NCI-H510A treated with DMSO at 0.1 percent for 48 hours (cell line): ENCODE results near the gene TERT.

Experiments used
- DNase-seq: peaks from one replicate; lab custom pipeline; 2025; lab: John Stamatoyannopoulos, UW

TERT gene

GRCh38 chr5:1219098-1219767, 75.6 kb downstream of the TERT start:
- no peak for DNase-seq

GRCh38 chr5:1218351-1219080, 76.4 kb downstream of the TERT start:
- DNase-seq, result no peak

DNA sequence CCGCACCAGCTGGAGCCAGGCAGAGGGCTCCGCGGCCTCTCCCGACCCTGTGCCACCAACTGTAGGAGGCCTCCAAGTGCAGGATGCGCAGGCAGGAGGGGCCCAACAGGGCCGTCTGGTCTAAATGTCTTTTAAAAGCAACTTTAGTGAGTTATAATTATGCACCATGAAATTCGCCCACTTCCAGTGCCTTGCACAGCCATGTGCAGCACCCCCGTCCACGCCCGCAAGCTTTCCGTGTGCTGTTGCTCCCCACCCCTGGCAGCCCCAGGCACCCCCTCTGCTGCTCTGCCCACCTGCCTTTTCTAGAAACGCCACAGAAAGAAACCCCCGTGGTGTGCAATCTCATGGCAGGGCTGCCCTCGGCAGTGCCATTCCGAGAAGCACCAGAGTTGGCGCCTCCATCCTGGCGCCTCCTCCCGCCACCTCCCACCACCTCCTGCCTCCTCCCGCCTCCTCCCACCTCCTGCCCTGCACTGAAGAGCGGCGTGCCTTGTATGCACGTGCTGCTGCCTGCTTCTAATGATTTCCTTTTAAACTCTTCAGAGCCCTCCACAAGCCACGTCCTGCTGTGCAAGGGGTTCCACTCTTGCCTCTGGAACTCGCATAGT, 77.2 kb downstream of the TERT start:
- DNase-seq, result peak; percentile 70

DNA sequence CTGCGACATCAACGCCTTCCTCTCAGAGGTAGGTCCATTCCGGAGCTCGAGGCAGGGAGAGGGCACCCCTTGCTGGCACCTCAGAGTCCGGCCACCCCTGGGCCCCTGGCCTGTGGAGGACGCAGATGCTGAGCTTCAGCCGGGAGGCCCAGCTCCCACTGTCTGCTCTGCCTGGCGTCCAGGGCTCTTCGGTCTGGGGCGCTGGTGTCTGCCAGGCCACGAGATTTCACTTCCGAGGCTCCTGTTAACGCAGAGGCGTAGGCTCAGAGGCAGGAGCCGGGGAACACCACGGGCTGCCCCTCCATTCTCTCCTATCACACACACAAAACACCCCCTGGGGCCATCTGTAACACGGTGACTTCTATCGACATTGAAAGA, 78.0 kb downstream of the TERT start:
- no peak for DNase-seq

DNA sequence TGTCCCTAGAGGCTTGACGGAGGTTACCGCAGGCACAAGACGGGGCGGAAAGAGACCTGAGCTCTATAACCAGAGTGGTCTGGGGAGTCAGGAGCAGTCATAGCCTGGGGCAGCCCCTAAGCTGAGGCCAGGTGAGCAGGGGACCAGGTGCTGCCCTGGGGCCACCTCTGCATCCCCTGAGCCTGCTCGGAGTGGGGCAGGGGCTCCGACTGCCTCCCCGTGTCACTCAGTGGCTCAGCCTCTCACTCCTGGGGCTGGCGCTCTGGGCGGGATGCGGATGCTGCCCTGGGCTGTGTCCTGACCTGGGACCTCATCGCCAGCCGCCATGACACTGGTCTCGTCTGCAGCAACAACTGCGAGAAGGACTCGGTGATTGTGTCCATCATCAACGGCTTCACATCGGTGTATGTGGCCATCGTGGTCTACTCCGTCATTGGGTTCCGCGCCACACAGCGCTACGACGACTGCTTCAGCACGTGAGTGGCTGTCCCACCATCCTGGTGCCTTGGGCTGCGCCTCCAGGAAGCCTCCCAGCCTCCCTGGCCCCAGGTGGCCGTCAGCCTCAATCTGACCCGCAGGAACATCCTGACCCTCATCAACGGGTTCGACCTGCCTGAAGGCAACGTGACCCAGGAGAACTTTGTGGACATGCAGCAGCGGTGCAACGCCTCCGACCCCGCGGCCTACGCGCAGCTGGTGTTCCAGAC, 78.5 kb downstream of the TERT start:
- DNase-seq, result no peak

DNA sequence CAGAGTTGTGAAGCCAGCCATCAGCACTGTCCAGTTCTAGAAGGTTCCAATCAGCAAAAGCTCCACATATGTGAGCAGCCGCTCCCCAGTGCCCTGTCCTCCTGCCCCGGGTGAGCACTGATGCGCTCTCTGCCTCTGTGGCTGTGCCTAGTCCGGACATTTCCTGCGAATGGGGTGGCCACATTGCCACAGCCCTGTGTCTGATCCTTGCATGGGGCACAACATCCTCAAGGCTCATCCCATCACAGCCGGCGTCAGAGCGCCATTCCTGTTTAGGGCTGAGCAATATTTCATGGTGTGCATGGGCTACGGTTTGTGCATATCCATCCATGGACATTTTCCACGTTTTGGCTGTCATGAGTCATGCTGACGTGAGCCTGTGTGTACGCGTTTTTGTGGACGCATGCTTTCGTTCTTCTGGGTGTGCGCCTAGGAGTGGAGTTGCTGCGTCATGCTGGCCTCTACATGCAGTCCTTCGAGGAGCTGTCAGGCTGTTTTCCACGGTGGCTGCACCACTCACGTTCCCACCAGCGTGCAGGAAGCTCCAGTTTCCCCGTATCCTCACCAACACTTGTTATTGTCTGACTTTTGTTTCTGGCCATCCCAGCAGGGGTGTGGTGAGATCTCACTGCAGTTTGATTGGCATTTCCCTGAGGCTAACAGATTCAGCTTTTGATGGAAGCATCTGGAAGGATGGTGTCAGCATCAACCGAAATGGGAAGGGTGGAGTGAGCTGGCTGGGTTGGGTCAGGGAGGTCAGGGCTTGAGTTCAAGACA, 79.4 kb downstream of the TERT start:
- DNase-seq, result no peak

- no peak for DNase-seq
Measured at GRCh38 chr5:1214936-1215220, 80.0 kb downstream of the TERT start.

DNA sequence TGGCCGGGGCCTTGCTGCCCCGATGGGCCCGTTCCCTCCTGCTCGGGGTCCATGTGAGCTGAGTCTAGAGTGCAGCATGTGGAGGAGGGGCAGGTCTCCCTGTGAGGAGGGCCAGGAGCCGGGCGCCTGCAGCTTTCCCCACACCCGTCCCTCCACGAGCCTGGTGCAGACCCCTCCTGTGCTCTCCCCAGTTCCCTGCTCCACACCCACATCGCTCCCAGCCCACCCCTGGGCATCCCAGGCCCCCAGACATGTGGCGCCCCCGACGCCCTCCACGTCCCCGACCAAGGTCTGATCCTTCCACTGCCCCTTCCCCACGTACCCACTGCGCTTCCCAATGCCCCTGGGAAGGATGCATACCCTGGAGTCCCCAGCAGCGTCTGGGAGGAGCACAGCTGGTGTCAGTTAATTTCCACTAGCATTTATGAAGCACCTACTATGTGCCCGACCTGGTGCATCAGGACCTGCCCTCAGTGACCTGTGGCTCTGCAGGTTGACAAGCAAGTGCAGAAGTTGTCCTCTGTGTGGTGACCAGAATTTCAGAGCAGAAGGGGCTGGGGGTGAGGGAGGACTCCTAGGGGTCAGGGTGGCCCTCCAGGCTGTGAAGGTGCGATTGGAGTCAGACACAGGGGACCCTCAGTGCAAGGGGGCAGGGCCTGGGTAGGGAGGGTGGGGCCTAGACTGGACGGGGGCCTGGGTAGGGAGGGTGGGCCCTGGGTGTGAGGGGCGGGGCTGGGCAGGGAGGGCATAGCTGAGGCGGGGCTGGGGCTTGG, 80.5 kb downstream of the TERT start:
- no peak for DNase-seq

- no peak for DNase-seq
Measured at GRCh38 chr5:1213508-1214162, 81.2 kb downstream of the TERT start.

DNA sequence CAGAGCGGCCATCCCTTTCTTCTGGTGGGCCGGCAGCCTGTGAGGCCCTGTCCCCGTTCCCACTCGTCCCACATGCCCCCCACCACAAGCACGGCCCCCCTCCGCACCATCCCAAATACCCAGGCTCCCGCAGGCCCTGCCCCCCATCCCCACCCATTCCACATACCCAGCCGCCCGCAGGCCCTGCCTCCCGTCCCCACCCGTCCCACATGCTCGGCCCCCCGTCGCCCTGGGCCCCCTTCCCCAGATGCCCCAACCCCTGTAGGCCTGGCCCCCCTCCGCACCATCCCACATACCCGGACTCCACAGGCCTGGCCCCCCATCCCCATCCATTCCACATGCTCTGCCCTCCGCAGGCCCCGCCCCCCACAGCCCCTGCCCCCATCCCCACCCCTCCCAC, 82.0 kb downstream of the TERT start:
- no peak for DNase-seq

- DNase-seq, result no peak
Measured at GRCh38 chr5:1212271-1212670, 82.6 kb downstream of the TERT start.

DNA sequence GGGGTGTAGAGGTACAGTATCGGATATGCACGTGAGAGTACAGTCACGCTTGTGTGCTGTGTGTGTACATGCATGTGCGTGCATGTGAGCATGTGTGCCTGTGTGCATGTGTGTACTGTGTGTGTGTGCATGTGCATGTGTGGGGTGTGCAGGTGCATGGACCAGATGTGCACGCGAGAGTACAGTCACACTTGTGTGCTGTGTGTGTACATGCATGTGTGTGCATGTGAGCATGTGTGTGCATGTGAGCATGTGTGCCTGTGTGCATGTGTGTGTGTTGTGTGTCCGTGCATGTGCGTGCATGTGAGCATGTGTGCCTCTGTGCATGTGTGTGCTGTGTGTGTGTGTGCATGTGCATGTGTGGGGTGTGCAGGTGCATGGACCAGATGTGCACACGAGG, 83.2 kb downstream of the TERT start:
- no peak for DNase-seq

DNA sequence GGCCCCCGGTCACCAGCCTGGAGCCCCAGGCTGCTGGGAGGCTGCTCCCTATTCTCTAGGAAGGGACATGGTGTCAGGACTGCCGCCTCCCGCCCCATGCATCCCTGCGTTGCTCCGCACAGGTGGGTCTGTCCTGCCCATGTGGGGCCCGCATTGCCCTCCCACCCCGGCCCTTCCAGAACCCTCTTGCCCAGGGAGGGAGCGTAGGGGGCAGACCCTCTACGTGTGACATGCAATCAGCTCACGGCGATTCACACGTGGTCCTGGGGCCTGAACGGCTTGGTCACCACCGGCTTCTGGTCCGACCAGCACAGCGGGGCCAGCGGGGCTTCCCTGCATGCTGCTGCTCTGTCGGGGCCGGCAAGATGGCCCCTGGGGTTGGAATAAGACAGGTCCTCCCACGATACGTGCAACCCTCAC, 84.0 kb downstream of the TERT start:
- no peak for DNase-seq

- DNase-seq, result no peak
Measured at GRCh38 chr5:1209896-1210776, 84.7 kb downstream of the TERT start.

DNA sequence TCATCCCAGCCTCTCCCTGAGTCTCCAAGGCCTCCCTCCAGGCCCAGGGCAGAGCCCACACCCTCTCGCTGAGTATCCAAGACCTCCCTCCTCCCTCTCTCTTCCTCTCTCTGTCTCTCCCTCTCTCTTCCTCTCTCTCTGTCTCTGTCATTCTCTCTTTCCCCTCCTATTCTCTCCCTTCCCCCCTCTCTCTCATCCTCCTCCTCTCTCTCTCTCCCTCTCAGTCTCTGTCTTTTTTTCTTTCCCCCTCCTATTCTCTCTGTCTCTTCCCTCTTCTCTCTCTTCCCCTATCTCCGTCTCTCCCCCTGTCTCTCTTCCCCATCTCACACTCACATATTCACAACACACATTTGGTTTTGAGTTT, 85.4 kb downstream of the TERT start:
- no peak for DNase-seq

DNA sequence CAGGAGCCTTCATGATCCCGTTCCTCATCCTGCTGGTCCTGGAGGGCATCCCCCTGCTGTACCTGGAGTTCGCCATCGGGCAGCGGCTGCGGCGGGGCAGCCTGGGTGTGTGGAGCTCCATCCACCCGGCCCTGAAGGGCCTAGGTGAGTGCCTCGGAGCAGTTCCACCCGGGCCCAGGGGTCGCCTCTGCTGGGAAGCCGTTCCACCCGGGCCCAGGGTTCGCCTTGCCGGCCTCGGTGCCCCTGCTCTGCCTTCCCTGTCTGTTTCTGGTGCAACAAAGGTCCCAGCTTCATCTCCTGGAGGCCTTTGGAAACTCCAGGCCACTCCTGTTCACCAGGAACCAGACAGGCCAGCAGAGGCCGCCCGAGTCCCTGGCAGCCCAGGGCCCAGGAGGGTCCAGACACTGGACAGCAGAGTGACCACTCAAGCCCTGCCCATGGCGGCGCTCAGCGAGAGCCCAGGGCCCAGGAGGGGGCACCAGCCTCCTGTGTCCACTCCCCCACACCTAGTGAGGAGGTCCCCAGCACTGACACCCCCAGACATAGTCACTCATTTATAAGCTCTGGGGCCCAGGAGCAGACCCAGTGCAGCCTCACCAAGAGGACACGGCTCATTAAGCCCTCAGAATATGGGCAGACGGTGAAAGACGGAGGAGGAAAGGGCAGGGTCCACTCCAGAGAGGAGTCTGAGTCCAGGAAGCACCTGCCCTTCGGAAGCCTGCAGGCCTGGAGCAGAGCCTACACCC, 86.0 kb downstream of the TERT start:
- peak; percentile 82 for DNase-seq

DNA sequence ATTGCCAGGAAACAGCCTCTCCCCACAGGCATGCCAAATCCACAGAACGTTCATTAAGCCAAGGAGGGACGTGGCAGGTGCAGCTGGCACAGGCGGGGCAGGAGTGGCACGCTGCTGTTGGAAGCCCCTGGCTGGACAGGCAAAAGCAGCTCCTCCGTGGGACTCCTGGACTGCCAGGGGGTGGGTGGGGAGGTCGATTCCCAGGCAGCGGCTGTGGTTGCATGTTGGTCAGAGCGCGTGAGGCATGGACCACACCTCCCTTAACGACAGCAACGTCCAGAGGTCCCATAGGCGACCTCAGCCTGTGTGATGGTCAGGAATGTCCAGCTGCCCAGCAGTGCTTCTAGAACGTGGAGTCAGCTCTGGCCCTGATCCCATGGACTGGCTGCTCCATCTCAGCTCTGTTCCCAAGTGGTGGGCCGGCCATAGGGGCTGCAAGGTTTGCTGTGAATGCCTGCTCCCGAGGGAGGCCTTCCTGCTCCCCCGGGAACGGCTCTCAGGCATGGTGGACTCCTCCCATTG, 86.6 kb downstream of the TERT start:
- DNase-seq, result no peak

DNA sequence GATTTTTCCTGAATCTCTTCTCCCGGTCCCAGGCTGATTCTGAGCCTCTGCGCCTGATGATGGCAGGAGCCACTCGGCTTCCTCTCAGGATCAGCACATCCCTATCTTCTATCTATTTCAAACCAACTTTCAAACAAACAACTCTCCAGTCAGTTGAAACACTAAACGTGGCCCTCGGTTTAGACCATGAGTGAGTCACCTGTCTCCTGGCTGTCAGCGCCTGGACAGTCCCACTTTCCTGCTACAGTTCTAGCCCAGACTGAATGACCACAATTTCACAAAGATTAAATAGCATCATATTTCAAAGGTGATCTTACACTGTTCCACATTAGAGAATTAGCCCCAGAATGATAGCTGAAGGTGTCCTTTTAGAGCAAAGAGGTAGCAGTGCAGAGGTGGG, 87.3 kb downstream of the TERT start:
- no peak for DNase-seq
